Hematopoietic multipotent progenitor cell treated with erythropoietin and hydrocortisone succinate and interleukin-3 and kit ligand, for 8 days (in vitro differentiated cells): Measurements from ENCODE around the gene KCNE3.
A peak's percentile ranks its signal among the peaks of the same experiment; 100 is the strongest.
"Not testable (repeated sequence)": the region's sequence is repeated elsewhere in the genome, so short reads cannot be mapped to it uniquely, and the experiment has no call there.

Experiments
- DNase-seq: peaks from one replicate; pipeline ENCODE4 v3.0.0-alpha.2; 2015

Gene KCNE3

DNA sequence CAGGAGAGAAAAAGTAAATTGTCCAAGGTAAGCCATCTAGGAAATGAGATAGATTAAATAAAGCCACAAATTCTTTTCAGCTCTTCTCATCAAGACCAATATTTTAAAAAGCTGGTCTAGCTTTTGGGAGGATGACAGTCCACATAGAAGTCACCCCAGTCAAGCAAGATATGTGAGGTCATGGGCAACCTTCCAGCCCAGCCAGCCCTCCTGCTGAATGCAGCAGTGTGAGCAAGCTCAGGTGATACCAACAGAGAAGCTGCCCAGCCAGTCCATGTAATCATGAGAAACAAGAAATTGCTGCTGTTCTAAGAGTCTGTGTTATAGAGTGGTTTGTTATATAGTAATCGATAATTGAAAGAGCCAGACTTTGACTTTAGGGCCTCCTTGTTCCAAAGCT, 28.7 kb downstream of the KCNE3 start:
- peak; percentile 61 for DNase-seq

DNA sequence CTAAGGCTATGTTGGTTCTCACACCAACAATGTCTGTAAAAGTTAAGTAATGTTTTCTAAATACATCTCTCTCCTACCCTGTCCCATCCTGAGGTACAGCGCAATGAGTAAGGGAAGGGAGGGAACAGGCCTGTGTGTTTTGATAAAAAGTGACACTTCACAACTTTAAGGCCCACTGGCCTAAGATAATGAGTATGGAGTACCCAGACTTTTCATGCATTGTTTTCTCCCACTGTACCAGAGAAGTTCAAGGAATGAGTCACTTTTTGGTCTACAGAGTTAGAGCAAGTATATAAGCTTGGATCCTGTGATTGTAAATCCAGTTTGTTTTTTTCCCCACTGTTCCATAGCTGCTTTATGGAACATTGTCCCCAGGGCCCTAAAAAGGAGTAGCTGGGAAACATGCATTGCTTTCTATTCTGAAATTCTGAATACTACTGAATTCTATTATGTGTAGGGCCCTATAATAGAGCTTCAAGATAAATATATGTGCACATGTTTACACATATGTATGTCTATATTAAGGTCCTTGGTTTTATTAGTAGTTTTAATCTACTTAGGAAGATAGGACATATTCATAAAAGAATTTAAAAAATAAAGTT, 29.8 kb downstream of the KCNE3 start:
- peak; percentile 91 for DNase-seq

- DNase-seq, result no peak
These were observed 32.8 kb downstream of the KCNE3 start for GRCh38 chr11:74434528-74434927.

GRCh38 chr11:74429205-74429604, 38.1 kb downstream of the KCNE3 start:
- DNase-seq, result no peak

- no peak for DNase-seq
These were observed 39.9 kb downstream of the KCNE3 start for GRCh38 chr11:74427384-74427886.

DNA sequence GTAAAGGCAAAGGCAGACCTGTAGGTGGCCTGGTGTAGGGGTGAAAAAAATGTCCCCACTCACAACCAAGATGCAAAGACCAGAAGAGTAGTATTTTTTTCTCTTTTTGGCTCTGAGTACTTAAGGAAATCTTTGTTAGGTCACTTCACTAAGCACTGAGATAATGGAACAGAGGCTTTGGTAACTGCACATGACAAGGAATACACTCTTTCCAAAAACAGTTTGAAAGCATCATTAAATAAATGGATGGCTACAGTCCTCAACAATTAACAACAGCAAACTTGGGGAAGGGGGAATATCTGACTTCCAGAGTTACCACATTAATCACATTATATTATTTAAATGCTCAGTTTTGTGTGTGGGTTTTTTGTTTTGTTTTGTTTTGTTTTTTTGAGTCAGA, 42.2 kb downstream of the KCNE3 start:
- DNase-seq, result no peak

- no peak for DNase-seq
These were observed 48.8 kb downstream of the KCNE3 start for GRCh38 chr11:74418509-74418895.

DNA sequence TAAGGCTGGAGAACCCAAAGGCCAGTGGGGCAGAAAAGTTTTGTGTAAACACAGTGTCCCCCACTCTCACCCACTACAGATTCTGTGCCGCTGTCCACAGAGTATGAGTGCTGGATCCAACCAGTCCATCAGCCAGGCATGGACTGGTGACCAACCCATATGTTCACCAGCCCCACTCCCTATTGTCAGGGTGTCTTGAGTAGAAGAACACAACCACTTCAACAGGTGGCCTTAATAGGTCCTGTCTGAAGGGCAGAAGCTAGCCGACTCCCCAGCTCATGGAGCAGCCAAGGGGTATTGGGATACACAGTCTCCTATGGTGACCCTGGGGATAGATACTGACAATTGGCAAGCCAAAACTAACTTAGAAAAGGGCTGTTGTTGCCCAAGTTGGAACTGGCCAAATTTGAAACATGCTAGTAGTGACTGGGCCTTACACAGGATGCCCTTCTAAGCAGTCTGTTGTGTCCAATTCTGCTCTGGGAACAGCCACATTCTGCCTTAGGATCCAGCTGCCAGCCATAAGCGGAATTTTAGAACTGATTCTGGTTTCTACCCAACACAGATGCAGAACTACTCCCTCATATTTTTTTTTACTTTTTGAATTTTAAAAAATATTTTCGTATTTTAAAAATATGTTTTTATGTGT, 49.4 kb downstream of the KCNE3 start:
- no peak for DNase-seq

GRCh38 chr11:74417379-74417804, 50.0 kb downstream of the KCNE3 start:
- no peak for DNase-seq

GRCh38 chr11:74416974-74417373, 50.4 kb downstream of the KCNE3 start:
- DNase-seq, result not testable (repeated sequence)

GRCh38 chr11:74412733-74413359, 54.5 kb downstream of the KCNE3 start:
- no peak for DNase-seq

DNA sequence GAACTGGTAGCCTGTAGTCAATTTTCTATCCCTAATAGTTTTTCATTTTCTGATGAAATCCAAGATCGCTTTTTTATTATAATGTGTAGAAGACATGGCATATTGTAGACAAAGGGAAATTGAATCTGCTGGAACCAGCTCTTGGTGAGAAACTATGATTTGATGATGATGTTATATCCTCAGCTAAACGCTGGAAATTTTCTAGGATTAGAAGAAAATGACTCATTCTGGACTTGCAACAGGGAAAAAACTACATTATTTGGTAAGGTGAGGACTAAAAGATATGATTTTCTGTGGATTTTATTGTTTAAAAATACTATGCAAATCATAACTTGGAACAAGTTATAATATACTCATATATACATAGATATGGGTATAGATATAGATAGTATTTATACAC, 55.0 kb downstream of the KCNE3 start:
- no peak for DNase-seq

DNA sequence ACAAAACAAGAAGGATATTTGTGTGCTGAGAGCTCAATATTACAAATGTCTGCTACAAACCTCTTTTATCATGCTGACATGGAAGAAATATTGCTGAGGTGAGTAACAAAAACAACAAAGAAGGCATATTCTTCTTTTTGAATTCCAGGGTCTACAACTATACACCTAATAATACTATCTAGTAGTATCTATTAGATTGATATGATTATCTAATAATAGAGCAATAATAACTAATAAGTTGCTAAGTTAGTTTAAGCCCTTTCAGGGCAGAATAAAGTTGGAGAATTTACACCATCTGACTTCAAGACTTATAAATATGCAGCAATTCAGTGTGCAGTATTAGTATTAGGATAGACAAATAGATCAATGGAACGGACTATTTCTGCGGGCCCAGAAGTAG, 57.7 kb downstream of the KCNE3 start:
- no peak for DNase-seq
